Activated CD4-positive, alpha-beta T cell treated with anti-CD3 and anti-CD28 coated beads, Interleukin-2, amount 10 ng/mL, durations not matched to agents 24 days and 14 days (primary cell): ENCODE data around the gene TUBA8. TPM values are rescaled to one million over a fixed set of nuclear protein-coding genes. Genes with fewer than 3 reads are reported as not detected.
A peak's percentile ranks its signal among the peaks of the same experiment; 100 is the strongest.
"Not testable (repeated sequence)": the region's sequence is repeated elsewhere in the genome, so short reads cannot be mapped to it uniquely, and the experiment has no call there.

Source experiments
- DNase-seq: peaks from one replicate; pipeline ENCODE4 v3.0.0; 2022
- H3K27ac Mint-ChIP-seq: one replicate; pipeline ENCODE4 v1.8.0; 2022; ENCODE audit warnings: mild to moderate bottlenecking, mixed read lengths
- H3K27me3 Mint-ChIP-seq: one replicate; pipeline ENCODE4 v1.8.0; 2022; ENCODE audit warnings: mixed read lengths
- H3K36me3 Mint-ChIP-seq: one replicate; pipeline ENCODE4 v1.8.0; 2022; ENCODE audit warnings: low read depth, mild to moderate bottlenecking, mixed read lengths
- H3K4me1 Mint-ChIP-seq: one replicate; pipeline ENCODE4 v1.8.0; 2021; ENCODE audit warnings: mixed read lengths
- H3K4me3 Mint-ChIP-seq: one replicate; pipeline ENCODE4 v1.8.0; 2022; ENCODE audit warnings: mild to moderate bottlenecking, moderate library complexity, mixed read lengths
- H3K9me3 Mint-ChIP-seq: one replicate; pipeline ENCODE4 v1.8.0; 2021; ENCODE audit warnings: mixed read lengths
- intact Hi-C: fragments of 100-400 bp; cut with micrococcal nuclease; formaldehyde crosslinking; loops from one replicate; pipeline ENCODE4 v1.15.1; 2023
- total RNA-seq: library from RNA; stranded (reverse); gene quantifications from 2 replicates; pipeline ENCODE4 v1.2.3, GENCODE V29; 2022

The TUBA8 gene
- total RNA-seq, 1 donor from 2014 or later, result 1.7 TPM

GRCh38 chr22:18071307-18071967 is 39.2 kb upstream of the TUBA8 start:
- not testable (repeated sequence) for H3K36me3 Mint-ChIP-seq

DNA sequence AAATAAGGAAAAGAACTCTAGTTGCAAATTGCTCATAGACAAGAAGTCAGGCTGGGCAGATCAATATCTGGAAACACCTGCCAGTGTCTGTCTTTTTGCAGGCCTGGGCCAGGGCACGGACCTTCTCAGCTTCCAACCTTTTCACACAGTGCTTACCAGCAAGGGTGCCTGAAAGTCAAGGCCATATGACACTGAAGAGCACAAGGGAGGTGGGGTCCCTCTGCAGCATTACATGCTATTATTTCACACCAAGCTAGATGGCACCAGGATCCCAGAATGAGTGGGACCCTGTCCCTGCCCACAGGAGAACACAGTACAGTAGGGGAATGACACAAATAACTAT is 38.7 kb upstream of the TUBA8 start:
- H3K4me1 Mint-ChIP-seq, result peaks cover 7% of the 10 kb centered on the region
- H3K4me3 Mint-ChIP-seq, result no peak overlapping the region
- intact Hi-C loops, result no loop called here
- H3K27me3 Mint-ChIP-seq, result peaks cover 26% of the 10 kb centered on the region
- H3K9me3 Mint-ChIP-seq, result no peaks in the 10 kb centered on the region
- H3K36me3 Mint-ChIP-seq, result no peaks in the 10 kb centered on the region
- H3K27ac Mint-ChIP-seq, result no peak overlapping the region
- DNase-seq, result no peak

More at GRCh38 chr22:18071307-18071967, 39.2 kb upstream of the TUBA8 start:
- H3K27me3 Mint-ChIP-seq, result peaks cover 29% of the 10 kb centered on the region
- intact Hi-C loops, H3K4me1 Mint-ChIP-seq, H3K27ac Mint-ChIP-seq, H3K4me3 Mint-ChIP-seq, H3K9me3 Mint-ChIP-seq, DNase-seq: not testable (repeated sequence)

- intact Hi-C loops, result no loop called here
- Mint-ChIP-seq H3K4me1 (peaks cover 13% of the 10 kb centered on the region), H3K9me3 (no peaks in the 10 kb centered on the region), H3K36me3 (peaks cover 3% of the 10 kb centered on the region), H3K27me3 (peaks cover 17% of the 10 kb centered on the region), H3K4me3 (no peak overlapping the region), H3K27ac (no peak overlapping the region)
- DNase-seq, result no peak
These were observed 37.1 kb upstream of the TUBA8 start for GRCh38 chr22:18073467-18073866.

DNA sequence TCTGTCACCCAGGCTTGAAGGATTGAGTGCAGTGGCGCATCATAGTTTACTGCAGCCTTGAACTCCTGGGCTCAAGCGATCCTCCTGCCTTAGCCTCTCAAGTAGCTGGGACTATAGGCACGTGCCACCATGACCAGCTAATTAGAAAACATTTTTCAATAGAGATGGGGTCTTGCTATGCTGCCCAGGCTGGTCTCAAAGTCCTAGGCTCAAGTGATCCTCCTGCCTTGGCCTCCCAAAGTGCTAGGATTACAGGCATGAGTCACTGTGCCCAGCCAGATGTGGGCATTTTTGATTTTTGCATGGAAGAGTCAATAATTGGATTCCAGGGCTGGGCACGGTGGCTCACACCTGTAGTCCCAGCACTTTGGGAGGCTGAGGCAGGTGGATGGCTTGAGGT is 36.7 kb upstream of the TUBA8 start:
- DNase-seq, H3K27ac Mint-ChIP-seq, intact Hi-C loops, H3K4me3 Mint-ChIP-seq, H3K36me3 Mint-ChIP-seq, H3K9me3 Mint-ChIP-seq: not testable (repeated sequence)
- Mint-ChIP-seq H3K27me3 (peaks cover 14% of the 10 kb centered on the region), H3K4me1 (peaks cover 16% of the 10 kb centered on the region)

DNA sequence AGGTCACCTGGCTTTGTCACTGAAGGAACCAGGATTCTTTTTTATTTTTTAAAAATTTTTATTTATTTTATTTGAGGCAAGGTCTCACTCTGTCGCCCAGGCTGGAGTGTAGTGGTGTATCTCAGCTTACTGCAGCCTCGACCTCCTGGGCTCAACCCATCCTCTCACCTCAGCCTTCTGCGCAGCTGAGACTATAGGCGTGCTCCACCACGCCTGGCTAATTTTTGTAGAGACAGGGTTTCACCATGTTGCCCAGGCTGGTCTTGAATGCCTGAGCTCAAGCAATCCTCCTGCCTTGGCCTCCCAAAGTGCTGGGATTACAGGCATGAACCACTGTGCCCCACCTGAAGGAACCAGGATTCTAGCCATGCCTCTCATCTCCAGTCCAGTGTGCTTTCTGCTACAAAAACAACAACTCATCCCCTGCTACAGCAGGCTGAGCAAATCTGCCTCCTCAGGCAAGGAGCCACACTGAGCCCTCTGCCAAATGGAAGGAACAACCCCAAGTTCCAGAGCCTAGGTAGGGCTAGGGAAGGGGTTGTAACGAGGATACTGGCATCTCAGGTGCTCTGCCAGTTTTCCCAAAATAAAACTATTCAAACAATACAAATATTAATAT is 35.4 kb upstream of the TUBA8 start:
- no peak overlapping the region for H3K4me3 Mint-ChIP-seq
- H3K27me3 Mint-ChIP-seq, result peaks cover 2% of the 10 kb centered on the region
- peaks cover 27% of the 10 kb centered on the region for H3K4me1 Mint-ChIP-seq
- intact Hi-C loops, result loop anchor here (5.0 kb wide), 1 partner anchor 998 kb away; no protein-coding TSS in a partner anchor
- no peaks in the 10 kb centered on the region for H3K9me3 Mint-ChIP-seq
- H3K36me3 Mint-ChIP-seq, result peaks cover 12% of the 10 kb centered on the region
- no peak overlapping the region for H3K27ac Mint-ChIP-seq
- no peak for DNase-seq

DNA sequence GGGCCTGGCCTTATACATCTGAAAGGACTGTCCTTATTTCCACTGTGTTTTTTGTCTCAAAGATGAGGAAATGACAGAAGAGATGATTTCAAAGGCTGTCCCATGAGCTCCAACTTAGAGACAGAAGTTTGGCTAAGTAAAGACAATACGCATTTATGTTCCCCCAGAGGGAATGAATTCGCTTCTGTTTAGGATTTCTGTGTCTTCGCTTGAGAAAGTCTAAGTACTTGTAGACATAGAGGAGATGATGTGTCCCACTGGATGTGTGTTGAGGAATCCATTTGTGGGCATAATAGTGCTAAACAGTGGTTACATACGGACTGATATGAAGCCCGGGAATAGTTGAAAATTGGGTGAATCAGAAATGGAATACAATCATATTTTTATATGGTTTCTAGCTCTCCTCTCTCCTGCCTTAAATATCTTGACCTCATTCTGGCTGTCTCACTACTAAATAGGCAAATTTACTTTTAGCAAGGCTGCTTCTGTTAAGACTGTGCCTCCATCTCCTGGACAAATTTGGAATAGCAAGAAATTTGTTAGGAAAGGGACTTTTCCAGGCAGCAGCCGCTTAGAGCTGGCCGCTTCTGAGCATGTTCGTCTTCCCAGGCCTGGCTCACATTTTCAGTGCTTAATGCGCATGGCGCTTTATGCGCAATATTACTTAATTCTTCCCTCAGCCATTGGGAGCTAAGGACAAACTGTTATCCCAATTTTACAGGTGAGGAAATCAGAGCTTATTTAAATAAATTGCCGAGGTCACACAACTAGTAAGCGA is 34.7 kb upstream of the TUBA8 start:
- Mint-ChIP-seq H3K27ac (no peak overlapping the region), H3K9me3 (no peaks in the 10 kb centered on the region), H3K4me3 (peak overlapping the region; percentile 64), H3K36me3 (peaks cover 19% of the 10 kb centered on the region), H3K27me3 (peaks cover 2% of the 10 kb centered on the region), H3K4me1 (peaks cover 27% of the 10 kb centered on the region)
- intact Hi-C loops, result loop anchor here (1.0 to 5.0 kb wide), 4 partner anchors 73 to 999 kb away; no protein-coding TSS in a partner anchor
- DNase-seq, result peak; percentile 87

GRCh38 chr22:18077087-18077638 is 33.4 kb upstream of the TUBA8 start:
- peaks cover 31% of the 10 kb centered on the region for H3K36me3 Mint-ChIP-seq
- no peaks in the 10 kb centered on the region for H3K9me3 Mint-ChIP-seq
- peak overlapping the region; percentile 93 for H3K27ac Mint-ChIP-seq
- DNase-seq, result no peak
- peaks cover 36% of the 10 kb centered on the region for H3K4me1 Mint-ChIP-seq
- intact Hi-C loops, result loop anchor here (1.0 to 5.0 kb wide), 4 partner anchors 72 to 1000 kb away; no protein-coding TSS in a partner anchor
- peak overlapping the region; percentile 96 for H3K4me3 Mint-ChIP-seq
- H3K27me3 Mint-ChIP-seq, result peaks cover 2% of the 10 kb centered on the region

- DNase-seq, result peak; percentile 99
- H3K4me3 Mint-ChIP-seq, result peak within 1 kb of the TSS; percentile 96
- no peaks in the 10 kb centered on the region for H3K27me3 Mint-ChIP-seq
- H3K27ac Mint-ChIP-seq, result peak within 1 kb of the TSS; percentile 93
- H3K9me3 Mint-ChIP-seq, result no peaks in the 10 kb centered on the region
- intact Hi-C loops, result loop anchor here (1.0 to 5.0 kb wide), 4 partner anchors 71 to 1000 kb away; no protein-coding TSS in a partner anchor
- peaks cover 39% of the 10 kb centered on the region for H3K4me1 Mint-ChIP-seq
- peaks cover 37% of the 10 kb centered on the region for H3K36me3 Mint-ChIP-seq
These were observed 32.8 kb upstream of the TUBA8 start, which contains the start of gene PEX26 for GRCh38 chr22:18077639-18078328. TSS of gene PEX26 (plus strand) at chr22:18077990. CDS start at chr22:18078377, 387 bp downstream.

DNA sequence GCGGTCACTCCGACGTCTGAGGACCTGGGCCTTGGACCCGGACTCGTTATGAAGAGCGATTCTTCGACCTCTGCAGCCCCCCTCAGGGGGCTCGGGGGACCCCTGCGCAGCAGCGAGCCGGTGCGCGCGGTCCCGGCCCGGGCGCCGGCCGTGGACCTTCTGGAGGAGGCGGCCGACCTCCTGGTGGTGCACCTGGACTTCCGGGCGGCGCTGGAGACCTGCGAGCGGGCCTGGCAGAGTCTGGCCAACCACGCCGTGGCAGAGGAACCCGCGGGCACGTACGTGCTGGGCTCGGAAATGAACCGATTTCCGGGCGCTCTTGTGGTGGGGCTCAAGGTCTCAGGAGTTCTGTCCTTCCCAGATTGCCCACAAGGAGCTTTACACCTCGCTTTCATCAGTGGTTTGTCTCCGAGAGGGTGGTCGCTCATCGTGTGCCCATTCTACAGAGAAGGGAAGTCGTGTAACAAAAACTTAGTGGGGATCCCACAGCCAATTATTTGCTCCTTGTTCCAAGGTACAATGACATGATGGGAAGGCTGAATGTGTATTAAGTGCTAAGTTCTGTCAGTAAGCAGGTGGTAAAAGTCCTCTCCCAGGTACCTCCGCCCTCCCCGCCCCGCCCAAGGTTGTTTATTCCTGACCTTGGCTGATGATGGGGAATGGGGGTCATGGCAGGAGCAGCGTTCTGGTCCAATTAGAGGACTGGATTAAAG is 32.1 kb upstream of the TUBA8 start:
- peak; percentile 84 for DNase-seq
- Mint-ChIP-seq H3K27ac (peak overlapping the region; percentile 93), H3K4me3 (peak overlapping the region; percentile 96), H3K27me3 (no peaks in the 10 kb centered on the region), H3K36me3 (peaks cover 44% of the 10 kb centered on the region), H3K9me3 (no peaks in the 10 kb centered on the region), H3K4me1 (peaks cover 43% of the 10 kb centered on the region)
- intact Hi-C loops, result loop anchor here (5.0 kb wide), 1 partner anchor 1001 kb away; no protein-coding TSS in a partner anchor

GRCh38 chr22:18079706-18080233 is 30.8 kb upstream of the TUBA8 start:
- Mint-ChIP-seq H3K27me3 (no peaks in the 10 kb centered on the region), H3K27ac (peak overlapping the region; percentile 93), H3K4me1 (peaks cover 43% of the 10 kb centered on the region), H3K4me3 (peak overlapping the region; percentile 96), H3K36me3 (peaks cover 47% of the 10 kb centered on the region), H3K9me3 (no peaks in the 10 kb centered on the region)
- no peak for DNase-seq
- intact Hi-C loops, result loop anchor here (5.0 kb wide), 1 partner anchor 1002 kb away; no protein-coding TSS in a partner anchor

GRCh38 chr22:18081416-18081815 is 29.2 kb upstream of the TUBA8 start:
- no peak overlapping the region for H3K4me3 Mint-ChIP-seq
- intact Hi-C loops, result no loop called here
- H3K27ac Mint-ChIP-seq, result peak overlapping the region; percentile 22
- H3K4me1 Mint-ChIP-seq, result peaks cover 39% of the 10 kb centered on the region
- no peak for DNase-seq
- peaks cover 60% of the 10 kb centered on the region for H3K36me3 Mint-ChIP-seq
- no peaks in the 10 kb centered on the region for H3K9me3 Mint-ChIP-seq
- H3K27me3 Mint-ChIP-seq, result no peaks in the 10 kb centered on the region

DNA sequence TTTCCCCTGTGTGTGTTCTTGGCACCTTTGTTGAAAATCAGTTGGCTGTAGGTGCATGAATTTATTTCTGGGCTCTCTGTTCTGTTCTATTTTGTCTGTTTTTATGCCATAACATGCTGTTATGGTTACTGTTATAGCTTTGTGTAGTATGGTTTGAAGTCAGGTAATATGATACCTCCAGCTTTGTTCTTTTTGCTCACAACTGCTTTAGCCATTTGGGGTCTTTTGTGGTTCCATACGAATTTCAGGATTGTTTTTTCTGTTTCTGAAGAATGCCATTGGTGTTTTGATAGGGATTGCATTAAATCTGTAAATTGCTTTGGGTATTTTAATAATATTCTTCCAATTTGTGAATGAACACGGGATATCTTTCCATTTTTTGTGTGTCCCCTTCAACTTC is 28.1 kb upstream of the TUBA8 start:
- Mint-ChIP-seq H3K27me3 (no peaks in the 10 kb centered on the region), H3K9me3 (no peaks in the 10 kb centered on the region), H3K4me1 (peaks cover 33% of the 10 kb centered on the region), H3K4me3 (no peak overlapping the region), H3K27ac (no peak overlapping the region), H3K36me3 (peaks cover 70% of the 10 kb centered on the region)
- DNase-seq, result no peak
- intact Hi-C loops, result no loop called here
